HepG2 (cell line): ENCODE results near the gene FGF21. TPM values are rescaled to one million over a fixed set of nuclear protein-coding genes. Genes with fewer than 3 reads are reported as not detected.

Experiments used
- ATAC-seq: fragments of 200-7000 bp; cut with Tn5 transposase; 3 replicates; pipeline ENCODE4 v1.9.1; 2020; ENCODE audit warnings: mild to moderate bottlenecking, moderate library complexity
- BruUV-seq: library from RNA; stranded (reverse); fragments of 400-500 nt; replicated peaks from 2 replicates; lab custom pipeline; 2021; lab: Mats Ljungman, UMichigan
- CTCF ChIA-PET: fragments of 300-600 bp; formaldehyde crosslinking; extraction: SDS; loops from one replicate; lab custom pipeline; 2021; ENCODE audit warnings: low total read pairs, inconsistent platforms, low intra/inter-chr PET ratio; lab: Yijun Ruan, JAX
- POLR2A ChIA-PET: fragments of 350-600 bp; sonication (Branson Sonifier 250); formaldehyde crosslinking; loops from one replicate; lab custom pipeline; 2020; ENCODE audit warnings: antibody characterized with exemption, inconsistent platforms; lab: Yijun Ruan, JAX
- DNase-seq: peaks from one replicate; pipeline ENCODE4 v3.0.0-alpha.2; 2015; ENCODE audit warnings: low spot score
- FAIRE-seq: peaks from 3 replicates; lab custom pipeline; 2011; peaks lifted over from hg19 to GRCh38; lab: Jason Lieb, UNC
- H2AFZ ChIP-seq: one replicate; pipeline ENCODE4 v1.6.1; 2011; ENCODE audit warnings: low read length, inconsistent platforms
- H3K27ac ChIP-seq: fragments of 300-600 bp; 3 replicates; pipeline ENCODE4 v1.8.0; 2011; ENCODE audit warnings: mixed run types, mild to moderate bottlenecking, mixed read lengths, low read length, inconsistent platforms; ENCODE audit not compliant: insufficient read depth; ENCODE audit errors: extremely low read length
- H3K27me3 ChIP-seq, 2 experiments: fragments of 200-600 bp in 1 of 2; 2 replicates in 1 of 2; 3 replicates in 1 of 2; pipeline versions ENCODE4 v1.6.0 to v1.8.0; 2011; ENCODE audit warnings: low read length in 2 of 2, mild to moderate bottlenecking in 2 of 2, moderate library complexity in 2 of 2, inconsistent platforms in 1 of 2; ENCODE audit not compliant: insufficient read depth in 2 of 2, control insufficient read depth in 1 of 2
- H3K36me3 ChIP-seq, 2 experiments: fragments of 200-600 bp in 1 of 2; replicated peaks in 1 of 2; 2 replicates in 1 of 2; 3 replicates in 1 of 2; pipeline versions ENCODE4 v1.5.1 to v1.8.0; 2011; ENCODE audit warnings: low read length in 2 of 2, inconsistent platforms in 1 of 2; ENCODE audit not compliant: insufficient read depth in 2 of 2, control insufficient read depth in 1 of 2
- H3K4me1 ChIP-seq: 2 replicates; pipeline ENCODE4 v1.5.1; 2012; ENCODE audit warnings: low read length, inconsistent platforms; ENCODE audit not compliant: insufficient read depth
- H3K4me2 ChIP-seq: 2 replicates; pipeline ENCODE4 v1.6.0; 2011; ENCODE audit warnings: low read depth, low read length, inconsistent platforms
- H3K4me3 ChIP-seq, 3 experiments: fragments of 200-600 bp in 1 of 3; sonication (generic), shearing (Covaris generic) in 1 of 3; replicated peaks in 1 of 3; 2 replicates each; pipeline ENCODE4 v1.5.1; 2011 to 2016; ENCODE audit warnings: low read length in 3 of 3, inconsistent platforms in 2 of 3, low read depth in 2 of 3, mild to moderate bottlenecking in 2 of 3, control low read depth in 1 of 3, mixed read lengths in 1 of 3; ENCODE audit not compliant: insufficient read depth in 1 of 3
- H3K79me2 ChIP-seq: one replicate; pipeline ENCODE4 v1.6.1; 2011; ENCODE audit warnings: low read length, inconsistent platforms; ENCODE audit not compliant: insufficient read depth
- H3K9ac ChIP-seq: 2 replicates; pipeline ENCODE4 v1.6.0; 2011; ENCODE audit warnings: mild to moderate bottlenecking, low read depth, low read length, inconsistent platforms; ENCODE audit not compliant: insufficient read depth
- H3K9me3 ChIP-seq: 2 replicates; pipeline ENCODE4 v1.5.1; 2012; ENCODE audit warnings: mild to moderate bottlenecking, low read length
- H4K20me1 ChIP-seq: 2 replicates; pipeline ENCODE4 v1.6.0; 2011; ENCODE audit warnings: inconsistent platforms, mild to moderate bottlenecking, low read length, moderate library complexity; ENCODE audit not compliant: insufficient read depth
- EED ChIP-seq: sonication (generic); formaldehyde crosslinking; IDR thresholded peaks from 2 replicates; pipeline ENCODE4 v1.5.0; 2020; ENCODE audit warnings: mild to moderate bottlenecking, missing genetic modification reagents
- ELF1 ChIP-seq: sonication (generic); formaldehyde crosslinking; IDR thresholded peaks from 2 replicates; pipeline ENCODE4 v1.4.0; 2020; ENCODE audit warnings: missing genetic modification reagents
- EP300 ChIP-seq, 3 experiments: sonication (generic) in 1 of 3; formaldehyde crosslinking in 1 of 3; IDR thresholded peaks; 2 replicates each; pipeline versions ENCODE4 v1.5.1 to v1.6.1; 2011 to 2020; ENCODE audit warnings: low read depth in 2 of 3, low read length in 2 of 3, borderline replicate concordance in 1 of 3, improper control_type of control experiment in 1 of 3, mild to moderate bottlenecking in 1 of 3, missing genetic modification reagents in 1 of 3, moderate library complexity in 1 of 3
- FOSL2 ChIP-seq: sonication (generic); formaldehyde crosslinking; IDR thresholded peaks from 2 replicates; pipeline ENCODE4 v1.4.0; 2020; ENCODE audit warnings: missing genetic modification reagents
- HNF1B ChIP-seq: sonication (generic); formaldehyde crosslinking; IDR thresholded peaks from 2 replicates; pipeline ENCODE4 v1.5.1; 2020; ENCODE audit warnings: mild to moderate bottlenecking, moderate library complexity, missing genetic modification reagents
- KLF11 ChIP-seq: IDR thresholded peaks from 2 replicates; pipeline ENCODE4 v1.6.1; 2016; ENCODE audit warnings: missing compliant biosample characterization
- SUZ12 ChIP-seq: fragments of 150-350 bp; IDR thresholded peaks from 2 replicates; pipeline ENCODE4 v1.6.1; 2014; ENCODE audit warnings: low read depth, low read length
- ZBTB21 ChIP-seq: sonication (generic); formaldehyde crosslinking; IDR thresholded peaks from 2 replicates; pipeline ENCODE4 v1.4.0; 2020; ENCODE audit warnings: missing genetic modification reagents
- ZFAT ChIP-seq: sonication (generic); formaldehyde crosslinking; conservative IDR thresholded peaks from 2 replicates; pipeline ENCODE4 v1.8.1; 2023; ENCODE audit warnings: missing genetic modification reagents, inconsistent platforms
- ZNF10 ChIP-seq: sonication (generic); formaldehyde crosslinking; IDR thresholded peaks from 2 replicates; pipeline ENCODE4 v1.4.0; 2020; ENCODE audit warnings: mild to moderate bottlenecking, low read depth, missing genetic modification reagents, borderline replicate concordance
- ZNF101 ChIP-seq: sonication (generic); formaldehyde crosslinking; IDR thresholded peaks from 2 replicates; pipeline ENCODE4 v1.4.0; 2020; ENCODE audit warnings: mild to moderate bottlenecking, low read depth, missing genetic modification reagents, borderline replicate concordance
- ZNF143 ChIP-seq: sonication (generic); formaldehyde crosslinking; IDR thresholded peaks from 2 replicates; pipeline ENCODE4 v1.4.0; 2020; ENCODE audit warnings: missing genetic modification reagents
- ZNF180 ChIP-seq: sonication (generic); formaldehyde crosslinking; IDR thresholded peaks from 2 replicates; pipeline ENCODE4 v1.4.0; 2020; ENCODE audit warnings: low read depth, missing genetic modification reagents, borderline replicate concordance
- ZNF329 ChIP-seq: sonication (generic); formaldehyde crosslinking; IDR thresholded peaks from 2 replicates; pipeline ENCODE4 v1.9.0; 2021; ENCODE audit warnings: low read depth, mild to moderate bottlenecking, missing genetic modification reagents
- ZNF614 ChIP-seq: IDR thresholded peaks from 2 replicates; pipeline ENCODE4 v1.6.1; 2018; ENCODE audit warnings: missing biosample characterization, missing genetic modification reagents, inconsistent platforms, borderline replicate concordance
- WGBS: methylation state at CpG from one replicate; pipeline ENCODE4 v1.1.6; 2017; ENCODE audit warnings: low lambda C conversion rate; 5-methylcytosine and 5-hydroxymethylcytosine counted together
- in situ Hi-C: cut with HindIII; loops from 2 replicates; pipeline ENCODE4 v1.10.0; 2017; ENCODE audit warnings: low pct_unique_long_range_greater_than_20kb; ENCODE audit not compliant: extremely low pct_ligation_motif_present
- intact Hi-C: fragments of 100-400 bp; cut with micrococcal nuclease; formaldehyde crosslinking; loops from one replicate; pipeline ENCODE4 v1.10.0; 2022; ENCODE audit not compliant: unreplicated experiment
- polyA plus RNA-seq, 8 experiments: library from polyadenylated mRNA; depleted of rRNA in 3 of 8; stranded (reverse) in 7 of 8; unstranded in 1 of 8; fragments of >200 nt; fragmentation: Illumina TruSeq in 4 of 8; extraction: Trizol in 4 of 8; gene quantifications; 2 replicates each; pipeline versions ENCODE4 v1.2.1 to v1.2.3, GENCODE V29; 2011 to 2016; ENCODE audit warnings: low read depth in 4 of 8, missing spikeins in 1 of 8, mixed read lengths in 1 of 8; ENCODE audit not compliant: insufficient read depth in 1 of 8
- total RNA-seq, 5 experiments: library from RNA; depleted of rRNA; stranded (reverse); fragments of >200 nt; fragmentation: Illumina TruSeq; extraction: Trizol; gene quantifications; 2 replicates each; pipeline ENCODE4 v1.2.3, GENCODE V29; 2016; ENCODE audit warnings: low read depth in 1 of 5
- TF ChIP-seq, protein P1 (sequence below): sonication (generic); formaldehyde crosslinking; IDR thresholded peaks from 2 replicates; pipeline ENCODE4 v1.4.0; 2020; ENCODE audit warnings: low read depth, mild to moderate bottlenecking, missing genetic modification reagents
- TF ChIP-seq, protein P2 (sequence below): sonication (generic); formaldehyde crosslinking; IDR thresholded peaks from 2 replicates; pipeline ENCODE4 v1.8.0; 2022; ENCODE audit warnings: mild to moderate bottlenecking, missing genetic modification reagents

FGF21 gene
- total and polyA plus RNA-seq, 2 of the 13 experiments (the other 11 are each of a cell fraction or from before 2014, with no cell fraction given), result 0.17 TPM; not detected in 1

- TF ChIP-seq EED (CRISPR knock-in tag) (no peak), EP300 (IDR thresholded peaks at IDR 0.05; ENCODE audit: low read depth in 2 of 2, low read length in 2 of 2) (no peak), EP300 (CRISPR knock-in tag; IDR thresholded peaks at IDR 0.05; ENCODE audit: borderline replicate concordance) (no peak), FOSL2 (CRISPR knock-in tag) (no peak), ZNF101 (CRISPR knock-in tag) (no peak)
- TF ChIP-seq, protein P1, sequence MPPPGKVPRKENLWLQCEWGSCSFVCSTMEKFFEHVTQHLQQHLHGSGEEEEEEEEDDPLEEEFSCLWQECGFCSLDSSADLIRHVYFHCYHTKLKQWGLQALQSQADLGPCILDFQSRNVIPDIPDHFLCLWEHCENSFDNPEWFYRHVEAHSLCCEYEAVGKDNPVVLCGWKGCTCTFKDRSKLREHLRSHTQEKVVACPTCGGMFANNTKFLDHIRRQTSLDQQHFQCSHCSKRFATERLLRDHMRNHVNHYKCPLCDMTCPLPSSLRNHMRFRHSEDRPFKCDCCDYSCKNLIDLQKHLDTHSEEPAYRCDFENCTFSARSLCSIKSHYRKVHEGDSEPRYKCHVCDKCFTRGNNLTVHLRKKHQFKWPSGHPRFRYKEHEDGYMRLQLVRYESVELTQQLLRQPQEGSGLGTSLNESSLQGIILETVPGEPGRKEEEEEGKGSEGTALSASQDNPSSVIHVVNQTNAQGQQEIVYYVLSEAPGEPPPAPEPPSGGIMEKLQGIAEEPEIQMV (CRISPR knock-in tag), result no peak
- TF ChIP-seq, all 625 proteins: peak for 0
These were observed 33.1 kb upstream of the FGF21 start (continued) for GRCh38 chr19:48722196-48722708.

GRCh38 chr19:48724796-48725753 lies 30.2 kb upstream of the FGF21 start:
- no peak overlapping the region for H2AFZ ChIP-seq
- no peaks in the 10 kb centered on the region for H4K20me1 ChIP-seq
- peak; percentile 47 for FAIRE-seq
- WGBS, result 74% methylated on average over 11 of the region's 11 CpGs
- no peaks in the 10 kb centered on the region for H3K36me3 ChIP-seq
- DNase-seq, result no peak
- peaks cover 21% of the 10 kb centered on the region for H3K4me1 ChIP-seq
- no peak overlapping the region for H3K9ac ChIP-seq
- BruUV-seq, result no TSS peak
- H3K9me3 ChIP-seq, result no peaks in the 10 kb centered on the region
- ChIA-PET POLR2A (interaction anchor here (1.0 to 1.8 kb wide), 5 partner anchors 11 to 147 kb away, joined by 4 to 8 read pairs (median 4); partner anchors contain the start of gene PPP1R15A), CTCF (no interaction called here)
- no peak overlapping the region for H3K4me2 ChIP-seq
- ATAC-seq, result no peak
- in situ Hi-C loops, result no loop called here
- no peak overlapping the region for H3K4me3 ChIP-seq
- no peak overlapping the region for H3K27ac ChIP-seq
- H3K79me2 ChIP-seq, result no peaks in the 10 kb centered on the region
- H3K27me3 ChIP-seq, result no peaks in the 10 kb centered on the region
- intact Hi-C loops, result no loop called here
- TF ChIP-seq ZNF329 (CRISPR knock-in tag) (no peak), ELF1 (CRISPR knock-in tag) (0 out of 2 replicates have a peak, but pooled peaks have one; percentile 6), ZFAT (CRISPR knock-in tag) (no peak), KLF11 (CRISPR knock-in tag) (no peak), ZNF10 (CRISPR knock-in tag) (no peak), ZNF180 (CRISPR knock-in tag) (no peak), SUZ12 (peak; percentile 83), ZBTB21 (CRISPR knock-in tag) (peak; percentile 71; the same call in 1 of the 2 replicates), ZNF614 (no peak), ZNF143 (CRISPR knock-in tag) (peak; percentile 93), HNF1B (CRISPR knock-in tag) (no peak)
- TF ChIP-seq, protein P2, sequence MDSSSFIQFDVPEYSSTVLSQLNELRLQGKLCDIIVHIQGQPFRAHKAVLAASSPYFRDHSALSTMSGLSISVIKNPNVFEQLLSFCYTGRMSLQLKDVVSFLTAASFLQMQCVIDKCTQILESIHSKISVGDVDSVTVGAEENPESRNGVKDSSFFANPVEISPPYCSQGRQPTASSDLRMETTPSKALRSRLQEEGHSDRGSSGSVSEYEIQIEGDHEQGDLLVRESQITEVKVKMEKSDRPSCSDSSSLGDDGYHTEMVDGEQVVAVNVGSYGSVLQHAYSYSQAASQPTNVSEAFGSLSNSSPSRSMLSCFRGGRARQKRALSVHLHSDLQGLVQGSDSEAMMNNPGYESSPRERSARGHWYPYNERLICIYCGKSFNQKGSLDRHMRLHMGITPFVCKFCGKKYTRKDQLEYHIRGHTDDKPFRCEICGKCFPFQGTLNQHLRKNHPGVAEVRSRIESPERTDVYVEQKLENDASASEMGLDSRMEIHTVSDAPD, result no peak
